Stromal cell of bone marrow (primary cell): ENCODE measurements around the gene CAMKMT.
"Not testable (repeated sequence)": the region's sequence is repeated elsewhere in the genome, so short reads cannot be mapped to it uniquely, and the experiment has no call there.

Source experiments
- DNase-seq: peaks from one replicate; pipeline ENCODE4 v3.0.0-alpha.2; 2012; ENCODE audit warnings: low read depth

Gene CAMKMT

DNA sequence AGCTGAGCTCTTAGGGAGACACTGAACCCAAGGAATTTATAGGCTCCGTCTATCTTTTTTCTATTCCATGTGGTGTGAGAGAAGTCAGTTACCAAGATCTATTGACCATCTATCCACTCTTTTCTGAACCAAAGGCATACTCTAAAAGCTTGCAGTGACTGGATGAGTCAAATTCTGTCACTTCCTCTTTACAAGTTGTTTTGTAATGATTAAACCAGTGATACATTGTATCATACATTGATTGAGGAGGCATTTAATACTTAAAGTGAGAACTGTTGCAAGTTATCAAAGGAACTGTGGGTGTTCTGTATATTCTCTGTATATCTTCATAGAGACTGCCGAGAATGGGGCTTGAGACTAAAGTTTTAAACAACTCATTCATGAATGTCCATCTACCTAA, 188.8 kb downstream of the CAMKMT start:
- DNase-seq: no peak

DNA sequence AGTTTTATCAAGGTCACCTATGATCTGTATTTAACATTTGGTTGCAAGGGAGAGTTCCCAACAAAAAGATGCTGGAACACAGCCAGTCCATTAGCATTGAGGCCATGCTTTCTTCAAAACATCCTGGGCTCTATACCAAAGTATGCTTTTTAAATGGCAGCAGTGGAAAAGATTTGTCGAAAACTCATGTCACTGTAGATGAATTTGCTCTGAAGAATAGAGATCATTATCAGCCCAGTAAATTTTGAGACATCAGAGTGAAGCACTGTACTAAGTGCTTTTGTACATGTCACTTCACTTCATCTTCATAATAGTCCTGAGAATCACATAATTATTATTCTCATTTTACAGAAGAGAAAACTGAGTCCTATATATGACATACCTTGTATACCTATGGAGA, 189.8 kb downstream of the CAMKMT start:
- no peak for DNase-seq

DNA sequence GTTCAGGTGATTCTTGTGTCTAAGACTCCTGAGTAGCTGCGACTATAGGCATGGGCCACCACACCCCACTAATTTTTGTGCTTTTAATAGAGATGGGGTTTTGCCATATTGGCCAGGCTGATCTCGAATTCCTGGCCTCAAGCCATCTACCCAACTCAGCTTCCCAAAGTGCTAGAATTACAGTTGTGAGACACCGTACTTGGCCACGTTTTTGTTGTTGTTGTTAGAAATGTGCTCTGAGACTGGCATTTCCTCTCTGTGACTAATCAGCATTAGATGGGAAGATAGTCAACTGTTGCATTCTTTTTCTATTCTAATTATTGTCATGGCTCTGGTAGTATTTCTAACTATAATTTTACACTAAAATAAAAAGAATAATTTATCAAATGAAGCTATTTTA, 191.7 kb downstream of the CAMKMT start:
- peak; percentile 44 for DNase-seq

DNA sequence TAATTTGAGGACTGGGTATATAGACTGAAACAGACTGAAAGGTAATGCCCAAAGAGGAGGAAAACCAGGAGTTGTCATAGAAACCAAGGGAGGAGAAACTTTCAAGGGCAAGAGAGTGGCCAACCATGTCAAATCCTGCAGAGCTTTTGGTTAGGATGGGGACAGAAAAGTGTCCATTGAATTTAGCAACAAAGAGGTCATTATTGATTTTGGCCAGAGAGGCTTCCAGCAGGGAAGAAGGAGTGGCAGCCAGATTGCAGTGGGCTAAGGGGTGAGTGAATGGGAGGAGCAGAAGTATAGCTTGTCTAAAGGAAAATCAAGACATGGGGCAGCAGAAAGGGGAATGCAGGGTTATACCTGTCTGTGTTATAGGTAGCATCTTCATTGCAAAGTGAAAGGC, 194.0 kb downstream of the CAMKMT start:
- no peak for DNase-seq

DNA sequence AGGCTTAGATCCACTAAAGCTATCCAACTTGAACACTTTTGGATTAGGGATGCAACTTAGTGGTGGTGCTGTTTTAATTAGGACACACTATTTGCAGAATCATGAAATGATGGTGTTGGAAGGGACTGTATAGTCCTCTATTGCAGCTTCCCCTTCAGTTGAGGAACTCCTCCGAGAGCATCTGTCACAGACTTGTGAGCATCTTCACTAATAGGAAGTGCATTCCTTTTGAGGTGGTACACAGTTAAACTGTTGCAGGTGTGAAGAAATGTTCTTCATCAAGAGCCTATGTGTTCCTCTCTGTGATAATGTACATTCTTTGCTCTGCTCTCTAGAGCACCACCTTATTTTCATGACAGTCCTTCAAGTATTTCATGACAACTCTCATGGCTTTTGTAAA, 197.4 kb downstream of the CAMKMT start:
- no peak for DNase-seq

DNA sequence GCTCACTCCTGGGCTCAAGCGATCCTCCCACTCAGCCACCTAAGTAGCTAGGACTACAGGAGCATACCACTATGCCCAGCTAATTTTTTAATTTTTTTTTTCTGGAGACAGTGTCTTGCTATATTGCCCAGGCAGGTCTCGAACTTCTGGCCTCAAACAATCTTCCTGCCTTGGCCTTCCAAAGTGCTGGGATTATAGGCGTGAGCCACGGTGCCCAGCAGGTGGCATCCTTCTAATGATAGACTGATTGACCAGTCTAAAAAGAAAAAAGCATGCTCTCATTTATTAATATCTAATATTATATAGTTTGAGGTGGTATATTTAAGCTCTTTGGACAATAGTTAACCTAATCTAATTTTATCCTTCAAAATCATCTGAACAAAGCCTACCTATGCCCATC, 198.6 kb downstream of the CAMKMT start:
- DNase-seq: no peak

DNA sequence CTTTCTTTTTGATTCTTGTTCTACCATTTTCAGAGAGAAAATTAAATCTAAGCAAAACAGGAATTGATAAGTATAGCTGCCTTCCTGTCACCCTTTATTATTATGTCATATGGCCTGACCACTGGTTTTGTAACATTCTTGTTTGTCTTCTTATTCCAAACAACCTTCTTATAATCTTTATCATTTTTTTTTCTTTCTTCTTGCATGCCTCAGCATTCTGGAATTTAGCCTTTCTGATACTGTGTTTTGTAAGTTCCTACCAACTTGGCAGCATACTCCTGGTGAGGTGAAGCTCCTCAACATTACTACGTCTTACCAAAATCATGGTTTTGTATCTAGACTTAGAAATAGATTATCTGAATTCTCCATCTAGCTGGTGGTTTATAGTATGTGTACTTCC, 199.2 kb downstream of the CAMKMT start:
- no peak for DNase-seq

DNA sequence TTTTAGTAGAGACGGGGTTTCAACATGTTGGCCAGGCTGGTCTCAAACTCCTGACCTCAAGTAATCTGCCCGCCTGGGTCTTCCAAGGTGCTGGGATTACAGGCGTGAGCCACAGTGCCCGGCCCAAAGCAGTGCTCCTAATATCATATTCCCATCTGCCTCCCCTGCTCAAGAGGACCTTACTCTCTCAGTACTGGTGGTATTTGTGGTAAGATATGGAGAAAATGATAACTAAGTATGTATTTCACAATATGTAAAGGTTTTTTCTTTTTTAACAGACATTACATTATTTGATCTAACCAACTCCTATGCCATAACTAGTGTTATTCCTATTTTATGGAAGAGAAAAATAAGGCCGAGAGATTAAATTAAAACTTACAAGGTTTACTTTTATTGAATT, 201.0 kb downstream of the CAMKMT start:
- no peak for DNase-seq

DNA sequence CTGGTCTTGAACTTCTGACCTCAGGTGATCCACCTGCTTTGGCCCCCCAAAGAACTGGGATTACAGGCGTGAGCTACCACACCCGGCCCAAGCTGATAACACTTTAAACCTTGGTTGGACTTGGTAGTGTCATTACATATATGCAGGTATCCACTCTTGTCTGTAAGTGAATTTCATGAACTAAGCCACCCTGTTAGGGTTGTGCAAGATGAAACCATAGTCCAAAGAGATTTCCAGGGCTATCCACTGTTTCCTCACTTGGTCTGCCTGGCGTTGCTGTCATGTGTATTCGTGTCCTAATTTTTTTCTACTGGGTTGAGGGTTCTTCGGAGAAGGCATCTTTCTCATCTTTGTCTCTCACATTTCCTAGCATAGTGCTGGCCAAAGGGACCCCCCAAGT, 203.0 kb downstream of the CAMKMT start:
- DNase-seq: no peak

DNA sequence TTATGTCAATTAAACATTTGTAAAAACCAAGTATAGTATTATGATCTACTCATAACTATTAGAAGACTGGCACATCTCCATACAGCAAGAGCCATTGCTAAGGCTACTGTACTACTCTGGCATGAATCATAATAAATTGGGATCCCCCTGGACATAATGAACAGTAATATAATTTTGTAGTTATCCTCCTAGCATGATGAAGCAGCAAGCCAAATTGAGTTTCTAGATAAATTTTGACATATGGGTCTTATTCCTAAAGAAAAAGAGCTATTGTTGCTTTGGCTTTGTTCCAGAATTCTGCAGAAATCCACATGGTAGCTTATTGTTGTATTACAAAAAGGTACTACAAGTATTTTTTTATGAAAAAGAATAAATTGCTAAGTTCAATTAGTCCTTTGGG, 204.3 kb downstream of the CAMKMT start:
- no peak for DNase-seq

DNA sequence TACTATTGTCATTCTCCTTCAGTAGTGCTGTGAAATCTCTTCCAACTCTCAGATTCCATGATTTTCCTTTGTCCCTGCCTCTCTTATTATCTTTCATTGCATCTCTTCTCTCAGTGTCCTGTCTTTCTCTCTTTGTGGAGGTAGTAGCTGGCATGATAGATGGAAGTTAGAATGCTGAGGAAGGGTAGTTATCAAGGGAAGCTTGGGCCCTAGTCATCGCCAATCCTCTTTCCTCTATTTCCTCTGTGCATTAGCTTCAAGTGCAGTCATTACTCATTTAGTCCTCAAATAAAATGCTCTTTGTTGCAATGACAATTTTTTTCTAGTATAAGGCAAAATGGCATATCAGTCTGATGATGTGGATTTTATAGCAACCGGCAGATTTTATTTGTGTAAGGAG, 207.7 kb downstream of the CAMKMT start:
- DNase-seq: no peak

DNA sequence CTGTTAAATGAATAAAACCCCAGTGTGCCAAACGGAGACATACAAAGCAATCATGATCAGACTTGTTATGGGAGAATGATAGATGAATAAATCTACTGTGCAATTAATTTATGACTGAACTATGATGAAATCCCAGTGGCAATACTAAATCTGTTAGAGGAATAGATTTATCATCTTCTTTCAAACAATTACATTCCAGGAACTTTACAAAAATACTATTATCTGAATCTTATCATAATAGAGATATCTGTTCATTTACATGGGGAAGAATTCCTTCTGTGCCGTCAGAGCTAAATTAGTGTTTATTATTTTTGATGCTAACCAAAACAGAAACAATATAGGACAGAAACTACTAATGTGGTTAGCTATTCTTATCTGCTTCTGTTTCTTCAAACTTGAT, 208.5 kb downstream of the CAMKMT start:
- DNase-seq: no peak

DNA sequence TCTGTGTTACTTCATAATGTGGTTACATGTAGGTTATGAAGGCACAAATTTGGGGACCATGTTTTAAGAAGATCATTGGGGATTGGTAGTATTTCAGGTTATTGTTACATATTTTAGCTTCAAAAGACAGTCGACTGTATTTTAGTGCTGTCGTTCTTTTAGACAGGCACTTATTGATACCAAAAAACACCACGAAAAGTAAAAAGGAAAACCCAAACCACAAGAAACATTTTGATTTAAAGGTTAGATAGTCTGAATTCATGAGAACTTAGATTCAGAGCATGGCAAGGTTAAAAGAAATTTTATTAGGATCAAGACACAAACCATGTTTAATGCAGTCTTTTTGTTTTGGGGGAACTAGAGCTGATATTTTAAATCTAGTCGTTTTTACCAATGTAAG, 209.0 kb downstream of the CAMKMT start:
- DNase-seq: no peak

DNA sequence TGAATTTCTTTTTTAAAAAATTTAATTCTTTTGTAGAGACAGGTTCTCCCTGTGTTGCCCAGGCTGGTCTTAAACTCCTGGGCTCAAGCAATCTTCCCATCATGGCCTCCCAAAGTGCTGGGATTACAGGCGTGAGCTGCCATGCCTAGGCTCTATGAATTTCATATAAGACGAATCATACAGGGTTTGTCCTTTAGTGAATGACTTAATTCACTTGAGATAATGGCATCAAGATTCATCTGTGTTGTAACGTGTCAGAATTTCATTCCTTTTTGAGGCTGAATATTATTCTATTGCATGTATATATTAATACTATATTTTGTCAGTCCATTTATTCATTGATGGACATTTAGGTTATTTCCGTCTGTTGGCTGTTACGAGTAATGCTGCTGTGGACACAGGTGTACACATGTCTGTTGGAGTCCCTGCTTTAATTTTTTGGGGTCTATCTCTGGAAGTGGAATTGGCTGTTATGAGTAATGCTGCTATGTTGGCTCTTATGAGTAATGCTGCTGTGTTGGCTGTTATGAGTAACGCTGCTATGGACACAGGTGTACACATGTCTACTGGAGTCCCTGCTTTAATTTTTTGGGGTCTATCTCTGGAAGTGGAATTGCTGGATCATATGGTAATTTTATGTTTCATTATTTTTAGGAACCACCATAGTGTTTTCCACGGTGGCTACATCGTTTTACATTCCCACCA, 210.6 kb downstream of the CAMKMT start:
- DNase-seq: no peak

DNA sequence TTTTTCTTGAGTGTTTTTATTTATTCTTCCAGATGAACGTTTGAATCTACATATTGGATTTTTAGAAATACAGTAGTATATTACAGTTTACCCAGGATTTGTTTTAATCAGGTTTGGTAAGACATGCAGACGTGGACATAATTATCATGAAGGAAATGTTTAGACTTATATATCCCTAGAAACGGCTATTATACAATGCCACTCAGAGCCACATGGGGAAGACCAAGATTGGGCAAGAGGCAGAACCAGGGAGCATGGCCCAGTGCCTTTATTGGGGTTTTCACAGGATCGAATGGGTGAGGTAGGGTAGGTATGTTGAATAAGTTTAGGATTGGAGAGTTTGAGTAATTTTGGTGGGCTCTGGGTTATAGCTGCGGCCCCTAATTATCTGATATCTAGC, 212.2 kb downstream of the CAMKMT start:
- no peak for DNase-seq

DNA sequence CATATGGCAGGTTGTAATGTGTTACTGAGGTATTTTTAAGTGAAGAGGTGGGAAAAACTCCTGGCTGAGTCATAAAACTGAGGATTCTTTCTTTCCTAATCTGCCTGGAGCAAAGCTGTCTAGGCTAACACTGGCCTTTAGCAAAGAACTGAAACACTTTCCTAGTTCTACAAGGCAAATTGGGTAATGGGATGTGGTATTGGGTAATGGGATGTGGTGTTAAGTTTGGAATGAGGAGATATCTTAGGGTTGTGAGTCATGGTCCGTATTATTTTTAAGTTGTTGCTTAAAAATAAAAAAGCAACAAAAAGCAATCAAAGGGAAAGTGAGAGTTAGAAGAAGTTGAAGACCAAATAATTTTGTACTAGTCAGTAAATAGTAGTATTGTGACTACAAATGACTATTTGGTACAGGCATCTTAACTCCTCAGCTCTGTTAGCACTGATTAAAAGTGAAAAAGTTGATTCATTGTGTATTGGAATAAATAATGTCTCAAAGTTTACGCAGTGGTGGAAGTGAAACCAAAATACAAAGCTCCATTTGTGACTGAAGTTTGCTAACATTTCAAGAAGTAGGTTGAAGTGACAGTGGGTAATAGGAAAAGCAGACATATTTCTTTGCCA, 216.8 kb downstream of the CAMKMT start:
- peak; percentile 50 for DNase-seq

DNA sequence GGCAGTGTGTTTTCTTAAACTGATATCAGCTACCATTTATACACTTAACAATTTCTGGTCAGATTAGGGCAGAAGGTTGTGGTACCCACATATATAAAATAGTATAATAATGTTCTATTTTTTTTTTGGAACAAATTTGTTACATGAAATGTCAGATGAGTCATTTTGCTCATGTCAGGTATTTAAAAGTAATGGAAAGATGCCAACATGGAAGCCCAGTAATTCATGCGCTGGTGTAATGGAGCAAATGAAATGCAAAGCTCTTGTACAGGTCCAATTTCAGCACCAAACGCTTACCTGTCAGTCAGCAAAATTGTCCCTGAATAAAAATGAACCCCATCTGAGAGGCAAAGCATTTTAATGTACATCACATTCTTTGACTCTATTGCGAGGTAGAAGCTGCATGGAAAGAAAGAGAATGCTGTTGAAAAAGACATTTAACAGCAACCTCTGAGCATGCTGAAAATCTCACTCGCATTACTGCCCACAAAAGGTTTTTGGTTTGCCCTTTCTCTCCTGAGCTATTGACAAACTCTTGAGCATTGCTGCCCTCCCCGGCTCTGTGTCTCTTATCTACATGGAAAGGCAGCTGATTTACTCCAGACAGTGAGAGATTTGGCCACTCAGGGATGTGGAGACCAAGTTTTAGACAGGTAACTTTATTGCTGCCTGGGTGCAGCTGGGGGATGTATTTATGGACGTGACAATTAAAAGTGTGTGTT, 217.5 kb downstream of the CAMKMT start:
- no peak for DNase-seq

DNA sequence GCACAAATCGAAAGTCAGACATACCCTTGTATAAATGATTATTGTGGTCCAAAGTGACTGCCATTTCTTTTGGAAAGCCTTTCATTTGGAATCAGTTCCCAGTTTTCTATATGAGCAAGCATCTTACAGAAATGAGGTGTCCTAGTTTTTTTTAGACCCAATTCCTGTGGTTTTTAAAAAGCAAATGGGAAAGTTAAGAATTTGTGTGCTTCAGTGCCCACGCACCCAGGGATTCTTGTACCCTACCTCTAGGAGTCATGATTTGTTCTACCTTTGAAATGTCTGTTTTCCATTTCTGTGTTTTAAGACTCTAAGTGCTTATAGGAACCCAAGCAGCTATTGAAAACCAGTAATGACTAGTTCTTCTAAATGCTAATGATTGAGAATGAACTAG, 218.1 kb downstream of the CAMKMT start:
- no peak for DNase-seq

DNA sequence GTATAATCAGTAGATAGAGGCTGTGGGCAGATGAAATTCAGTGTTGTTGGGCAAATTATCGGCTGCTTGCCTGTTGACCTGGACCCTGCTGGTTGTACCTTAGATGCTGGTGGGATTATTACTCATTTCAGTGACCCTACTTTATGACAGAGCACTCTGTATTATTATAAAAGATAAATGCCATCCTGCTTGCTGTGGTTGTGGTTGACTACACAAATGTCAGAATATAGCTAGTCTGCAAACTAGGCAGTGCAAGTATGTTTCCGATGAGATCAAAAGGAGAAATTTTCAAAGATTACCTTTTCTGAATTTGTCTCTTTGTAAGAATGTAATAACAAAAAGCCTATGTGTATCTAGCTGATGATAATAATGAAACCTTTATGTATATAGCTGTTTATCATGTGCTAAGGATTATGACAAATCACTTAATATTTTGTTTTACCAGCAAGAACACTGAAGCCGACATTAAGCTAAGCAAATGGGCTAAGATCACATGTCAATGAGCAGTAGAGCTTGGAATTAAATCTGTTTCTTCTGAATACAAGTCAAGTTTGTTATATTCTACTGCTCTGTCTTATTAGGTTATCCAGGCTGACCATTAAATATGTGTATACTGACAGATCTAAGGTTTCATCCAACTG, 219.2 kb downstream of the CAMKMT start:
- DNase-seq: no peak

DNA sequence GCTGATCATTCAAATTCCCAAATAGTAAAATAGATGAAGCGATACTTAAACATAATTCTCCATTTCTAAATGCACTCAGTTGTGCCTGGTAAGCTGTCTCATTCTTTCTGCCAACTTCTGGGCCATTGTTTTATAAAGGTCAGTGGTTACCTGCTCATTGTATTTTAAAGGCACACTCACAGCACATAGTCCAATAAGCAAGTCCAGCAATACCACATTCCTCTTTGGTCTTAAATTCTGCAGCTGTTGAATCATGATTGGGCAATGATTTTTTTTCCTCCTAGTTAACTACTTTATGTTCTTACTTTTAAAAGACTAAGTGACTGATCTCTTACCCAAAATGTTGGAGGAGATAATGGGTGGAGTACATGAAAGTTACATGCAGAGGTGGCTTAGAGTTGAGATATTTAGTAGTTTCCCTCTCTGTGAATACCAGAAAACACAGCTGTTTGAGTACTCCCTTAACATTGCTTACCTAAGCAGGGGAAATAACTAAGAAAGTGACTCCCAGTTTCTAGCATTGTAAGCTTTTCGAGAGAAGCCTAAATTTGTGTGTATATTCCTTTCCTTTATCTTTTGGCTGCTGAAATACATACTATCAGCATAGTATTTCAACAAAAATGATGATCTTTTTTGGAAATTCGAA, 220.7 kb downstream of the CAMKMT start:
- peak; percentile 17 for DNase-seq

DNA sequence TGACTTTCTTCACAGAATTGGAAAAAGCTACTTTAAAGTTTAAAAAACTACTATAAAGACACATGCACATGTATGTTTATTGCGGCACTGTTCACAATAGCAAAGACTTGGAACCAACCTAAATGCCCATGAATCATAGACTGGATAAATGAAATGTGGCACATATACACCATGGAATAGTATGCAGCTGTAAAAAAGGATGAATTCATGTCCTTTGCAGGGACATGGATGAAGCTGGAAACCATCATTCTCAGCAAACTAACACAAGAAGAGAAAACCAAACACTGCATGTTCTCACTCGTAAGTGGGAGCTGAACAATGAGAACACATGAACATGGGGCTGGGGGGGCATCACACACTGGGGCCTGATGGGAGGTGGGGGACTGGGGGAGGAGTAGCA, 233.9 kb downstream of the CAMKMT start:
- DNase-seq: not testable (repeated sequence)

DNA sequence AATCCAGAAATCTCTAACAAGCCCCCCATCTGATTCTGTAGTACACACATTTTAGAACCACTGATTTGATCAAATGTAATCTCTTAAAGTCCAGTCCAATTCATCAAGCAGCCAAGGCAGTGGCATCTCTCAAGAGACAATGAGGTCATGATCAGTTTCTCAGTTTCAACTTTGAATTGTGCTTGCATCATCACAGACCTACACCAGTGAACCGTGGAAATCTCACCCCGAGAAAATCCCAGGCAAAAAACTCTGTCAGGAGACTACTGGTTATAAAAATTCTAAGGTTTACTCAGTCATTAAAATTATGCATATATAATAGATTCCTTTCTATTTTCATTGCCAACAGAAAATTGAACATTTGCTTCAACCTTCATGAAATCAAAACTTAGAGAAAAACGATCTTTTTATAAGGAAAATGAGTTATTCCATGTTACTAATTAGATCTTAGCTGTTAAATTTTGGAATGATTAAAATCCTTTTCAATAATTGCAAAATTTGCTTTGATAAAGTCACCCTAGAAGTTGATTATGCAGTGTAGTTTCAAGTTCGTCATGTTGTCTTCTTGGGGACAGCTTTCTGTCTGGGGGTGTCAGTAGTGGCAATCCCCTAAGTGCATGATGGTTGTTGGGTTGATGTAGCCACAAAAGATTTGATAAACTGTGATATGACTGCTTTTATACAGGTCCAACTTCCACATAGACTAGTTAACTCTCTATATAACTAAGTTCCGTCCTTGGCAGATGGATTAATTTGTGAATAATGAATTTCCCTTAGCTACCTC, 235.0 kb downstream of the CAMKMT start:
- DNase-seq: peak; percentile 52
